Activated CD4-positive, alpha-beta T cell treated with anti-CD3 and anti-CD28 coated beads, Interleukin-2, amount 50 U/mL, for 24 hours (primary cell): Measurements from ENCODE around the gene TSNAXIP1.
A peak's percentile ranks its signal among the peaks of the same experiment; 100 is the strongest.
"Not testable (repeated sequence)": the region's sequence is repeated elsewhere in the genome, so short reads cannot be mapped to it uniquely, and the experiment has no call there.

ENCODE experiments used
- DNase-seq, 2 donors: peaks; one replicate each; pipeline ENCODE4 v3.0.0-alpha.2; 2020; ENCODE audit warnings: low read depth in 1 of 2, low spot score in 1 of 2

Gene TSNAXIP1

DNA sequence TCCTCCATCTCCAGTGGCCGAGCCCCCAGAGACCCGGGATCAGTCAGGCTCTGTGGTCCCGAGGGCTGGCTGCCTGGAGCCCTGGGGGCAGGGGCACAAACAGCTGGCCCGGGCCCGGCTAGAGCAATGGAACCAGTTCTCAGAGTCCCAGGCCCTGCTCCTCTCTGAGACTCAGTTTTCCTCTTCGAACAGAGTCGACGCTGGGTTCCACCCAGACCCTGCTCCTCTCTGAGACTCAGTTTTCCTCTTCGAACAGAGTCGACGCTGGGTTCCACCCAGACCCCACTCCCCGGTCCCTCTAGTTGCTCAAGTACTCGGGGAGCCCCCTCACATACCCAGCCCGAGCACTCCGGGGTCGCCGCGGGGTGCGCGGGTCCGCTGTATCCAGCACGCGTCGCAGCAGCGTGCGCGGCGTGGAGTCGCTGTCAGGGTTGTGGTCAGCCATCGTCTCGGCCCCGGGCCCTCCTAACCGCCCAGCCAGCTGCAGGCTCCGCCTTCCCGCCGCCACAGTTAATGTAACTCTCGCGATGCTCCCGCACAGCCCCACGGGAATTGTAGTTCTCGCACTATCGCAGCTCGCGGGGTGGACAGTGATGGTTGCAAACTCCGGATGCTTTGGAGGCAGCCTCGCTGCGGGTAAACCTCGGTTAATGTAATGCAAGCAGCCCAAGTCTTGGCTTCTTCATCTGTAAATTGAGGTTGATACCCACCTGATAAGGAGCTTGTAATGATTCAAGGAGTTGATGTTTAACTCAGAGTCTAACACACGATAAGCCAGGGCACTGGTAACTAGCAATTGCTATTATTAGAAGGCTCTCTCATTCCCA lies 26.9 kb downstream of the TSNAXIP1 start:
- peak; percentile 86 to 89 for DNase-seq

DNA sequence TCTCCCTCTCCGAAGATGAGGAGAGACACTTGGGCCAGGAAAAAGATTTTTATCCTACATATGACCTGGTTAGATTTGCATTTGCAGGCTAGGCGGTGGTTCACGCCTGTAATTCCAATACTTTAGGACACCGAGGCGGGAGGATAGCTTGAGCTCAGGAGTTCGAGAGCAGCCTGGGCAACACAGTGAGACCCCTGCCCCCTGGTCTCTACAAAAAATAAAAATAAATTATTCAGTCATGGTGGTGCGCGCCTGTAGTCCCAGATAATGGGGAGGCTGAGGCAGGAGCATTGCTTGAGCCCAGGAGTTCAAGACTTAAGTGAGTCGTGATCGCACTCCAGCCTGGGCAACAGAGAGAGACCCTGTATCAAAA lies 27.5 kb downstream of the TSNAXIP1 start:
- DNase-seq, result no peak

DNA sequence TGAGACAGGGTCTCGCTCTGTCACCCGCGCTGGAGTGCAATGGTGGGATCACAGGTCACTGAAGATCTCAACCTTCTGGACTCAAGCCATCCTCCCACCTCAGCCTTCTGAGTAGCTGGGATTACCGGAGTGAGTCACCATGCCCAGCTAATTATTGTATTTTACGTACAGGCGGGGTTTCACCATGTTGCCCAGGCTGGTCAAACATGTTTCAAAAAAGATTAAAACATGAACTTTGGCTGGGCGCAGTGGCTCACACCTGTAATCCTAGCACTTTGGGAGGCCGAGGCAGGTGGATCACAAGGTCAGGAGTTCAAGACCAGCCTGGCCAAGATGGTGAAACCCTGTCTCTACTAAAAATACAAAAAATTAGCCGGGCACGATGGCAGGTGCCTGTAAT lies 30.5 kb downstream of the TSNAXIP1 start:
- not testable (repeated sequence) for DNase-seq

DNA sequence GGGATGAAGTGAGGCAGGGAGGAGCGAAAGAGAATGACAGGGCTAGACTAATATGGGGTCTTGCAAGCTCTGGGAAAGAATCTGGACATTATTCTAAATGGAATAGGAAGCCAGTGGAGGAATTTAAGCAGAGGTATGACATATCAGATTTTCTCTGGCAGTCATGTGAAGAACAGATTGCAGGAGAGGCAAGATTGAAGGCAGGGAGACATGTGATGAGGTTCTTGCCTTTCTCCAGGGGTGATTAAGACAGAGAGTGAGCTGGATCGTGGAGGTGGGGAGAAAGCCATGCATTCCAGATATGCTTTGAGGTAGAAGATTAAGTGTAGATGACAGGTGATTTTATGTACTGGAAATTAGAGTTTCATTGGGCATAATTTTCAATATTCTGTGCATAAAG lies 31.1 kb downstream of the TSNAXIP1 start:
- DNase-seq, result no peak

DNA sequence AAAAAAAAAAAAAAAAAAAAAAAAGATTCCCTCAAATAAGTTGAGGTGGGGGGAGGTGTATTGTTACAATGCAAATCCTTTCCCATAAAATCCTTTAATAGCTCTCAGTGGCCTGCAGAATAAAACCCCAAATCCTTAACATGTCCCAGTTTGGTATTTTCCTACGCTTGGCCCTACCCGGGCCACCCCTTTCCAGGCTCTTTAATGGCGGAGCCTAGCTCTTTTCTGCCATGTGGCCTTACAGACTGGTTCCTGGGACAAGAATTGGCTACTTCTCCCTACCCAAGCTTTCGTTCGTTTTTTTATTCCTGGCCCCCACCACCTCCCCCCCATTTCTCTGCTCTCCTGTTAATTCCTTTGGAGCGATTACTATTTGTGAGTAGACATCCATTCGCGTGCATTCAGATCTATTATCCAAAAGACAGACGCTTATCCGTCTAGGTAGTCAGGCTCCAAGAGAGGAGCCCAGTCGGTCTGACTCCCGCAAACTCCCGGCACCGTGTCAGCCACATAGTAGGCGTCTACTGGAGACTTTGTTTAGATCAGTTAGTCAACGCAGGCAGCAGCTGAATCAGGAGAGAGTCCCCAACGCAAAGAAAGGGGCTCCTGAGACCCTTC lies 34.6 kb downstream of the TSNAXIP1 start:
- DNase-seq, result no peak

DNA sequence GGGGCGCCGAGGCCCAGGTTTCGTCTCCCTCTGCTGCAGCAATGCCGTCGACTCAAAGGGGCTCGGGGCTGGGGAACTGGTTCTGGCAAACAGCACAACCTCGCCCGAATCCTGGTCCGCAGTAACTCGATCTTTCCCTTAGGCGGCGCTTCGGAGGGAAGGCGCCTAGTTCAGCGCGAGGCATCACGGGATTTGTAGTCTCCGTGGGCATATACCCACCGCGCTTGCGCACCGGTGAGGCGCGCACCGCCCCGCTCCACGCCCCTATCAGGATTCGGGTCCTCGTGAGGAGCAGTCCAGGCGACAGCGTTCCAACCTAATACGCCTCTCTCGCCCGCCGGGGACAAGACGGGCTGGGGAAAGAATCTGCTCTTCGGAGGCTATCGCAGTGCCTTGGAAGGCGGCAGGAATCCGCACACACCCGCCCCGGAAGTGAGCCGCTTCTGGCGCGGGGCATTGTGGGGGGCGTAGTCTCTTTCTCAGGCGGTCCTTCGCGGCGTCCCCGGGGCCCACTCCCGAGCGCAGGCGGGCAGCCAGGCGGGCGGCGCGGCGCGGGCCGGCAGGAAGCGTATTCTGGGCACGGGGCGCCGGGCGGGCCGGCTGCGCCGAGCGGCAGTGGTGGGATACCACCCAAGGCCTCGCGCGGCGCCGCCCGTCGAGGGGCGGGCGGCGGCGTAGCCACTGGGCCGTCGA lies 35.3 kb downstream of the TSNAXIP1 start, which contains the start of gene THAP11:
Gene THAP11 (plus strand): TSS at position 505 of the 693 bp plus-strand sequence. CDS start 235 bp downstream, outside the sequence.
- DNase-seq, result peak; percentile 92 to 94

DNA sequence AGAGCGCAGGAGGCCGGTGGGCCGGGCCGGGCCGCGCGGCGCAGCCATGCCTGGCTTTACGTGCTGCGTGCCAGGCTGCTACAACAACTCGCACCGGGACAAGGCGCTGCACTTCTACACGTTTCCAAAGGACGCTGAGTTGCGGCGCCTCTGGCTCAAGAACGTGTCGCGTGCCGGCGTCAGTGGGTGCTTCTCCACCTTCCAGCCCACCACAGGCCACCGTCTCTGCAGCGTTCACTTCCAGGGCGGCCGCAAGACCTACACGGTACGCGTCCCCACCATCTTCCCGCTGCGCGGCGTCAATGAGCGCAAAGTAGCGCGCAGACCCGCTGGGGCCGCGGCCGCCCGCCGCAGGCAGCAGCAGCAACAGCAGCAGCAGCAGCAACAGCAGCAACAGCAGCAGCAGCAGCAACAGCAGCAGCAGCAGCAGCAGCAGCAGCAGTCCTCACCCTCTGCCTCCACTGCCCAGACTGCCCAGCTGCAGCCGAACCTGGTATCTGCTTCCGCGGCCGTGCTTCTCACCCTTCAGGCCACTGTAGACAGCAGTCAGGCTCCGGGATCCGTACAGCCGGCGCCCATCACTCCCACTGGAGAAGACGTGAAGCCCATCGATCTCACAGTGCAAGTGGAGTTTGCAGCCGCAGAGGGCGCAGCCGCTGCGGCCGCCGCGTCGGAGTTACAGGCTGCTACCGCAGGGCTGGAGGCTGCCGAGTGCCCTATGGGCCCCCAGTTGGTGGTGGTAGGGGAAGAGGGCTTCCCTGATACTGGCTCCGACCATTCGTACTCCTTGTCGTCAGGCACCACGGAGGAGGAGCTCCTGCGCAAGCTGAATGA lies 36.0 kb downstream of the TSNAXIP1 start:
- peak; percentile 35 to 42 for DNase-seq

DNA sequence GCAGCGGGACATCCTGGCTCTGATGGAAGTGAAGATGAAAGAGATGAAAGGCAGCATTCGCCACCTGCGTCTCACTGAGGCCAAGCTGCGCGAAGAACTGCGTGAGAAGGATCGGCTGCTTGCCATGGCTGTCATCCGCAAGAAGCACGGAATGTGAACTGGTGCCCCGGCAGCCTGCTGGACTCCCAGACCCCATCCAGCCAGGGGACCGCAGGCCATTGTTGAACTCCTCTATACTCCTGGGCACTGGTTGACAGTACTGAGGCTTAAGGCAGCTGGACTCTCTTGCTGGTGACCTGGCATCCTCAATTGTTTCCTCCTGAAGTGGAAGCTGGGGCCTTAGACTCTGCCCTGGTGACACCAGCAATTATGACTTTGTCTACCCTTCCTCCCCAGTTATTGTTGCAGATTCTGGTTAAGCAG lies 36.7 kb downstream of the TSNAXIP1 start:
- peak in 1 of 2 donors; percentile 19 for DNase-seq

DNA sequence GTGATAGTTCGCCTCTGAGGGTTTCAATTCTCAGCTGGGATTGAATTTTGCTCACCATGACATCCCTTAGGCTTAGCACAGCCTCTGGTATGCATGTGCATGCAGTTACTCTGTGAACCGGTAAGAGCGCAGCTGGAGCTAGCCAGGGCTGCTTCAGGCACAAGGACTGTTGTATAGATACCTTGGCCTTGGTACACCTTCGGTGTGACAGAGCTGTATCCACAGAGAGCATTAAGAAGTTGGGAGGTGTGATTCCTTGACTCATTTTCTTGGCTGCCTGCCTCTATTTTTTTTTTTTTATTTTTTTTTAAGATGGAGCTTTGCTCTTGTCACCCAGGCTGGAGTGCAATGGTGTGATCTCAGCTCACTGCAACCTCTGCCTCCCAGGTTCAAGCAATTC lies 37.8 kb downstream of the TSNAXIP1 start:
- no peak for DNase-seq

DNA sequence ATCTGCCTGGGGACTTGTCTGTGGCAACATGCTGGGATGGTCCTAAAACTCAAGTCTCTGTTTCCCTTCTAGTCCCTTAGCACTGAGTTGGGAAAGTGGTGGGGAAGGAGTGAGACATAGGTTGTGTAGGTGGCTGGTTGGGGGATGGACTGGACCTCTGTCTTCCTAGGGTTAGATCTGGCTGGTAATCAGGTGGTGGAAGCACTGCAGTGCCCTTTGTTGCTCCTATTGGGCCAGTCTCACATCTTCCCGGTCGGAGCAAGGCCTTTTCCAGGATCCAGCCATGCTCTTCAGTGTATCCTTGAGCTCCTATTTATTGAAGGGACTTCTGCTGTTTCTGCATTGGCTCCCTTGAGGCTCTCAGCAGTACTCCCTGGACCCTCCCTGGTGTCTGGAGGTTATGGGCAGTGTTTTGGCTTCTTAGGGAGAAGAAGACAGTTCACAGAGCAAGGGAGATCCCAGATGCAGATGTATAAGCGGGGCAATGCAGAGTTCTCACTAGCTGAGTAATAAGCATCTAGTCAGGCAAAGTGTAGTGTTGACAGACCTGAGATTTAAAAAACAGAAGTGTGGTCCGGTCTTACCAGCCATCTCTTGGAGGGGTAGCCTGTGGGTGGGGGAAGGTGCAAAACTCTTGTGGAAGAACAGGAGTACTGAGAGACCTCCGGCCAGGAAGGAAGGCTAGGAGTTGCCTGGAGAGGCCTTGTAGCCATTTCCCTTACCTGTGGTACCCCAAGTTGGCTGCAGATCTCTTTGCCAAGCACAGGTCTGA lies 38.8 kb downstream of the TSNAXIP1 start:
- DNase-seq, result no peak

DNA sequence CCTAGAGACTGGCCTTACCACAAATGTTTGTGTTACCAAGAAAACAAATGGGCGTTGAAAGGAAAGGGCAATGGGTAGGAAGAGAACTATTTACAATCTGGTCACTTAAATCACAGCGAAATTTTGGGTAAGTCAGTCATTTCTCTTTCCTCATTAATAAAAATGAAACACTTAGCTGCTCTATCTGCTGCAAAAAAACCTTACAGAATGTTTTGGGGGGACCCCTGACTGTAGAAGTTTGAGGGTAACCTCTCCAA lies 39.3 kb downstream of the TSNAXIP1 start:
- DNase-seq, result no peak

DNA sequence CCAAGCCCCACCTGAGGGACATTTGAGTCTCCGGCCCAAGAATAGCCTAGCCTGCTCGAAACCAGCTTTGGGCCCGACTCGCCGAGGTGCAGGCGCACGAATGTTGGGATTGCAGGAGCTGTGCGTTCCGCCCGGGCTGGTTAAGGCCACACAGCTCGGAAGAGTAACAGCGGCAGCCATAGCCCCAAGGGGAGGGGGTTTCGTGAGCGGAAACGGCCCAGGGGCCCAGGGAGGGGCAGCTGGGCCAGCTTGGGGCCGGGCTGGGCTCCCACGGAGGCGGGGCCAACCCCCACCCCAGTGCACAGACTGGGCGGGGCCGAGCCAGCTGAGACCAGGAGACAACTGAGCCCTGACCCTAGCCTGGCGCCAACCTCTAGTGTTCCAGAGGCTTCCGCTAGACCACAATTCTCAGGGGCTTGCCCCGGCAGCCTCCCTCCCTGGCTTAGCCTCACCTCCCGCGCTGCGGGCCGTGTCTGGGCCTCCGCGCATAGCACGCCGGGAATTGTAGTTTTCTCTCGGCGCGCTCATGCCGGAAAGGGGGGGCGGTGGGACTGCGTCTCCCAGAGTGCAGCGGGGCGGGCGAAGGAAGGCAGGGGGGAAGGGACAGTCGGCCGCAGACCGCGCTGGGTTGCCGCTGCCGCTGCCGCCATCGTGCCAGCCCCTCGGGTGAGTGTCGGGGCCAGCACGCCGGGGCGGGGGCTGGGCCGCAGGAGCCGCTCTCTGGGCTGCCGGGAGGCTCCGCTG lies 39.8 kb downstream of the TSNAXIP1 start, which contains the start of gene NUTF2:
Gene NUTF2 (plus strand): TSS at position 614 of the 744 bp plus-strand sequence. CDS start 18,198 bp downstream, outside the sequence.
- DNase-seq, result peak; percentile 92 to 94

DNA sequence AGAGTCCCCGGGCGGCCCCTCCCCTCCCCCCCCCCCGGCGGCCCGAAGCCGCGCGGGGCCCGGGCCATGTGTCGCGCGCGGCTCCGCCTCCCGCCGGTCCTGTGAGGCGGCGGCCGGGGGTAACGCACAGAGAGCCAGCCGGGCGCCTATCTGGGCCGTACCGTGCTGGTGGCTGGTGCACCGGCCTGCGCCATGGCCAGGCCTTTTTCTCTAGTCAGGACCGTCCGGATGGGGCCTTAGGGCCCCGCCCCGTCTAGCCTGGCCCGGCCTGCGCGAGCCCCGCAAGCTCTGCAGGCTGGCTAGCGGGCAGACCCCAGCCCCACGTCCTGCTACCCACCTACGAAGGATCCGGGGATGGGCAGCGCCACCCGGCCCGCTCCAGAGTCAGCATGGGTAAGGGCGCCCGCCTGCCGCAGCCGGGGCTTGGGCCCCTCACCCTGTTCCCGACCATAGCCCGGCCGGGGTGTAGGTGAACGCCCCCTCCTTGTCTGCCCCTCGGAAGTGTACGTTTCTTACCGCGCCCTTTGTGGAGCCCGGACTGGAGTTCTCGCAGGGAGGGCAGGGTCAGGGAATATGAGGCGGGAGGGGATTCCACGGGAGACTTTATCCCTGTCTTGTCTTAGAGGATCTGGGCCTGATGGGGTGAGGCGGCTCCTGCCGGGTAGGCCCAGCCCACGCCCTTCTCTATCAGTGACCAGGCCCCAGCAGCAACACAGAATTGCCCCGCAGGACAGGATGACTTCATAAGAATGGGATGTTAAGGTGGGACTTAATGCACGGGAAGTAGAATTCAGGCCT lies 40.6 kb downstream of the TSNAXIP1 start, which contains the start of gene CENPT:
Gene CENPT (minus strand): TSS at position 630 of the 798 bp plus-strand sequence. CDS start 13,834 bp downstream, outside the sequence.
- DNase-seq, result no peak

DNA sequence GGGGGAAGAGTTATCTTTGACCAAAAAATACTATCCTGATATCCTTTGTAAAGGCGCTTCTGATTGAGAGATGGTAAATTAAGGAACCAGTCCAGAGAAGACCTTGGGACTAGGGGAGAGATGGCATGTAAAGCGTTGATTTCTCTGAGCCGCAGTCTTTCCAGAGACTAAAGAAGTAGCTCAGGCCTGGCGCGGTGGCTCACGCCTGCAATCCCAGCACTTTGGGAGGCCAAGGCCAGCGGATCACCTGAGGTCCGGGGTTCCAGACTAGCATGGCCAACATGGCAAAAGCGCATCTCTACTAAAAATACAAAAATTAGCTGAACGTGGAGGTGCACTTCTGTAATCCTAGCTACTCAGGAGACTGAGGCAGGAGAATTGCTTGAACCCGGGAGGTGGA lies 41.4 kb downstream of the TSNAXIP1 start:
- DNase-seq, result no peak

DNA sequence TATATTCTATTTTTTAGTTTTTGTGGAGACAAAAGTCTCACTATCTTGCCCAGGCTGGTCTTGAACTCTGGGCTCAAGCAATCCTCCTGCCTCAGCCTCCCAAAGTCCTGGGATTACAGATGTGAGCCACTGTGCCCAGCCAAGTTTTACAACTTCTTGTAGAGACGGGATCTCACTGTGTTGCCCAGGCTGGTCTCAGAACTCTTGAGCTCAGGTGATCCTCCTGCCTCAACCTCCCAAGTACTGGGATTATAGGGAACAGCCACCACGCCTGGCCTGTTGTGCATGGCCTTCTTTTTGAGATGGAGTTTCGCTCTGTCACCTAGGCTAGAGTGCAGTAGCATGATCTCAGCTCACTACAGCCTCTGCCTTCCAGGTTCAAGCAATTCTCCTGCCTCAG lies 47.0 kb downstream of the TSNAXIP1 start:
- DNase-seq, result no peak

DNA sequence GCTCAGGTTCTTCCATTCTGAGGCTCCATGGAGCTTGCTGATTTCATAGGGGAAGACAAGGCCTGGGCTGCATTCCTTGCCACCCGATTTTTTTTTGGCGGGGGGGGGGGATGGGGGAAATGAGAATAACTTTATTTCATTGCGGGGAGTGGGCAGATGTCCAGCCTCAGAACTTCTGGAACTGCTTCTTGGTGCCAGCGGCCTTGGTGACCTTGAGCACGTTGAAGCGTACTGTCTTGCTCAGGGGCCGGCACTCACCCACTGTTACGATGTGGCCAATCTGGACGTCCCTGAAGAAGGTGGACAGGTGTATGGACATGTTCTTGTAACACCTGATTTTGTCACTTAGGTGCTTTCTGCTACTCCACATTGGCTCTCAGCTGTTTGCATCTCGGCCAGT lies 49.1 kb downstream of the TSNAXIP1 start:
- no peak for DNase-seq

DNA sequence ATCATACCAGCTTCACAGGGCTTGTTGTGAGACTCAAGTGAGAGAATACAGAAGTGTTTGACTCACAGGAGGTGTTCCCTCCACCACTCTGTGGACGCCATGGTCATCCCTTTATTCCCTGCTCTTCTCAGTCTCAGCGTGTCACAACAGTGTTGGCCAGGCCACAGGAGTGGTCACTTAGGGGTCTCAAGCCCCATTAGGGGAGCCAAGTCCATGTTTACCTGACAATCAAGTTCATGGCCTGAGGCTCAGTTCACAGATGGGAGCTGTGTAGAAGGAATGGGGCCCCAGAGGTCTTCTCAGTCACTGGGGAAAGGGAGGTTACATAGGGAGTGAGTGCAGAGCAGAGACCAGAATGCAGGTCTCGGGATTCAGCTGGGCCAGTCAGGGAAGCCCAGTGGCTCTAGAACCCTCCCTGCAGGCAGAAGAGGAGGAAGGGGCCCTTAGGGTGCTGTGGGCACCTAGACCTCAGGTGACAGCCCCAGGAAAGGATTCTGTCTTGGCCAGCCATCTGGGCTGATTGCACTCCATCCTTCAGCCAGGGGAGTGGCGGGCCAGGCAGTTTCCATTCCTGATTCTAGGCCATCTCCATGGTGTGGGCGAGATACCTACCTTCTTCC lies 50.3 kb downstream of the TSNAXIP1 start:
- no peak for DNase-seq

DNA sequence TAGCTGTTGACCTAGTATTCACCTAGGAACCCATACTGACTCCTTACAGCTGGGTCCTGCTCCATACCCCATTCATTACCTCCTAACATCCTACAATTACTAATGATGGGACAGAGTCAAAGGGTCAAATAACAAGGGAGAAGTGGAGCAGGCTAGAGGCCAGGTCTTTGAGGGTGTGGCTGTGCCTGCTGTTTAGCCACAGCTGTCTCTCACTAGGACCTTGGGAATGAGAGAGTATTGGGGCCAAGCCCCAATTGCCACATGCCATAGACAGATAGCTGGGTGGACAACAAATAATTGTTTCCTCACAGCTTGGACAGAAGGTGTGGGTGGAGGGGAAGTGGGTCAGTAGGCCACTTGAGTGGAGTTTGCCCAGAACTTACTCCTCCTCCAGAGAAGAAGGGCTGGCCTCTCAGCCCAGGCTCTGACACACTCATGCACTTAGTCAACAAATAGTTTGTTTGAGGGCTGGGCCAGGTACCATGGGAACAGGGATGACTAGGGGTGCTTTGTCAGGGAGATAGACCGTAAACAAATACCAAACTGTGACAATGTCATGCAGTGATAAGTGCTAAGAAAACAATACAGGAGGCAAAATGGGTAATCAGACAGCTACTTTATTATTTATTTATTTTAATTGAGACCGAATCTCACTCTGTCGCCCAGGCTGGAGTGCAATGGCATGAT lies 51.0 kb downstream of the TSNAXIP1 start:
- no peak for DNase-seq
